LNCAP (cell line): ENCODE data around the gene RAB11FIP3.
A peak's percentile ranks its signal among the peaks of the same experiment; 100 is the strongest.

Experiments used
- CTCF ChIP-seq: fragments of 450-650 bp; IDR thresholded peaks from 2 replicates; pipeline ENCODE4 v1.5.1; 2017; ENCODE audit warnings: mild to moderate bottlenecking

RAB11FIP3 gene

GRCh38 chr16:543301-544164 is 118.1 kb downstream of the RAB11FIP3 start:
- TF ChIP-seq CTCF, result no peak

GRCh38 chr16:544517-544916 is 119.1 kb downstream of the RAB11FIP3 start:
- no peak for TF ChIP-seq CTCF

DNA sequence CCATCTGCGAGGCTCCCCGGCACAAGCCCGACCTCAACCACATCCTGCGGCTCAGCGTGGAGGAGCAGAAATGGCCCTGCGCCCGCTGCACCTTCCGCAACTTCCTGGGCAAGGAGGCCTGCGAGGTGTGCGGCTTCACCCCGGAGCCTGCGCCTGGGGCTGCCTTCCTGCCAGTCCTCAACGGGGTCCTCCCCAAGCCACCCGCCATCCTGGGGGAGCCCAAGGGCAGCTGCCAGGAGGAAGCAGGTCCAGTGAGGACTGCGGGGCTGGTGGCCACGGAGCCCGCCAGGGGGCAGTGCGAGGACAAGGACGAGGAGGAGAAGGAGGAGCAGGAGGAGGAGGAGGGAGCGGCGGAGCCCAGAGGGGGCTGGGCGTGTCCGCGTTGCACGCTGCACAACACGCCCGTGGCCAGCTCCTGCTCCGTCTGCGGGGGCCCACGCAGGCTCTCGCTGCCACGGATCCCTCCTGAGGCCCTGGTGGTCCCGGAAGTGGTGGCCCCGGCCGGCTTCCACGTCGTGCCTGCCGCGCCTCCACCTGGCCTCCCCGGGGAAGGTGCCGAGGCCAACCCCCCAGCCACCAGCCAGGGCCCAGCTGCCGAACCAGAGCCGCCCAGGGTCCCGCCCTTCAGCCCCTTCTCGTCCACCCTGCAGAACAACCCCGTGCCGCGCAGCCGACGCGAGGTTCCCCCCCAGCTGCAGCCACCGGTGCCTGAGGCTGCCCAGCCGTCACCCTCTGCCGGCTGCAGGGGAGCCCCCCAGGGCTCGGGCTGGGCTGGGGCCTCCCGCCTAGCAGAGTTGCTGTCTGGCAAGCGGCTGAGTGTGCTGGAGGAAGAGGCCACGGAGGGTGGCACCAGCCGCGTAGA is 121.7 kb downstream of the RAB11FIP3 start:
- TF ChIP-seq CTCF, result peak; percentile 85

- no peak for TF ChIP-seq CTCF
Measured at GRCh38 chr16:548586-548985, 123.1 kb downstream of the RAB11FIP3 start.

GRCh38 chr16:549544-550263 is 124.3 kb downstream of the RAB11FIP3 start:
- peak; percentile 16; the same call in 1 of the 2 replicates for TF ChIP-seq CTCF

DNA sequence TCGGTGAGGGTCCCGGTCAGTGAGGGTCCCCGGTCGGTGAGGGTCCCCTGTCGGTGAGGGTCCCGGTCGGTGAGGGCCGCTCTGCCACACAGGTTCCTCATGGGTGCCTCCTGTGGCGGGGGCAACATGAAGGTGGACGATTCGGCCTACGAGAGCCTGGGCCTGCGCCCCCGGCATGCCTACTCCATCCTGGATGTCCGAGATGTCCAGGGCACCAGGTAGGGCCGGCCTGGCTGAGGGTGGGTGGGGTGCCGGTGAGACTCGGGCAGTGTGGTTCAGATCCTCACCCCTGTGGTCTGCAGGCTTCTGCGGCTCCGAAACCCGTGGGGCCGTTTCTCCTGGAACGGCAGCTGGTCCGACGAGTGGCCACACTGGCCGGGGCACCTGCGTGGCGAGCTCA is 125.8 kb downstream of the RAB11FIP3 start:
- no peak for TF ChIP-seq CTCF

DNA sequence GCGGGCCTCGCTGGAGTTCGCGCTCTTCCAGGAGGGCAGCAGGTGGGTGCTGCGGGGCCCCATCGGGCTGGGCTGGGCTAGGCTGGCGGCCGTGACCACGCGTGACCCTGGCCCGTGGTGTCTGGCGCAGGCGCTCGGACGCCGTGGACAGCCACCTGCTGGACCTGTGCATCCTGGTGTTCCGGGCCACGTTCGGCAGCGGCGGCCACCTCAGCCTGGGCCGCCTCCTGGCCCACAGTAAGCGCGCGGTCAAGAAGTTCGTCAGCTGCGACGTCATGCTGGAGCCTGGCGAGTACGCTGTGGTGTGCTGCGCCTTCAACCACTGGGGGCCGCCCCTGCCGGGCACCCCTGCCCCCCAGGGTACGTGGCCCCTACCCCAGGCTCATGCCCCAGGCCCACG is 126.7 kb downstream of the RAB11FIP3 start:
- no peak for TF ChIP-seq CTCF
